Anterior cingulate cortex (tissue), 58 donors: ENCODE data around the gene TAF4.
"Not testable (repeated sequence)": the region's sequence is repeated elsewhere in the genome, so short reads cannot be mapped to it uniquely, and the experiment has no call there.

Experiments used
- DNase-seq, 58 donors: peaks; one replicate each; lab custom pipeline; 2025; lab: John Stamatoyannopoulos, UW

TAF4 gene

GRCh38 chr20:62083312-62083711 lies 17.6 kb upstream of the TAF4 start:
- DNase-seq: no peak

DNA sequence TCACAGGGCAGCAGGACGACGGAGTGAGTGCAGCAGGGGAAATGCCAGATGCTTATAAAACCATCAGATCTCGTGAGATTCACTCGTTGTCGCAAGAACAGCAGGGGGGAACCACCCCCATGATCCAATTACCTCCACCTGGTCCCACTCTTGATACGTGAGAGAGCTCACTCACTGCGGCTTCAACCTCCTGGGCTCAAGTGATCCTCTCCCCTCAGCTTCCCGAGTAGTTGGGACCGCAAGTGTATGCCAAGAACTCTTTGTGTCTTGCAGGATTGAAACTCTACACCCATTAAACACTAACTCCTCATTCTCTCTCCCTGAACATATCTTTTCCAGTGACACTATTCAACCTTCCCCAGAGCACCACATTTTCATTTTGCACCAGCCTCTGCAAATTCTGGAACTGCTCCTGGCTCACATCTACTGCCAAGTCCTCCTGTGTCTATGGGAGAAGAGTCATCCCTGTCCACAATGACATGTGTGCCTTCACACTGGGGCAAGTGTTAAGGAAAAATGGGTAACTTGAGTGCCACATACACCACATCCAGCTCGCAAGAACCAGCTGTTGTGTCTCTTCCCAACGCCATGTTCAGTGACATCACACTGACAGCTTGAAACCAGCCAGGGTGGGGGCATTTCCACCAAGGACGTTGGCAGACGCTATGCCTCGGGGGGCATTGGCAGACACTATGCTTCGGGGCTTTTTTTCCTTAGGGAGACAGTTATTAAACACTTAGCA lies 14.7 kb upstream of the TAF4 start:
- DNase-seq: peak in 3 of 58 donors; percentile 5 to 13 (median 10)

DNA sequence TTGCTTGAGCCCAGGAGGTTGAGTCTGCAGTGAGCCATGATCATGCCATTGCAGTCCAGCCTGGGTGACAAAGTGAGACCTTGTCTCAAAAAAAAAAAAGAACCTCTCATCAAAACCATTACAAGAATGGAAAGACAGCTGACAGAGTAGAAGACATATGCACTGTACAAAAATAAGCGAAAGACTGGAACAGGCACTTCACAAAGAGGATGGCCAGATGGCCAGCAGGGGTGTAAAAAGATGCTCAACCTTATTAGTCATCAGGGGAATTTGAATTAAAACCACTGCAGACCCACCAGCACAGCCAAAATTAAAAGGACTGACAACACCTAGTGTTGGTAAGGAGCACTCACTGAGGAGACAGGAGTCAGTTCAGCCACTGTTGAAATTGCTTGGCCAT lies 13.5 kb upstream of the TAF4 start:
- DNase-seq: no peak

- DNase-seq: no peak
Observed at GRCh38 chr20:62073323-62073722, 7.6 kb upstream of the TAF4 start.

- not testable (repeated sequence) for DNase-seq
Observed at GRCh38 chr20:62071669-62072430, 6.2 kb upstream of the TAF4 start.

DNA sequence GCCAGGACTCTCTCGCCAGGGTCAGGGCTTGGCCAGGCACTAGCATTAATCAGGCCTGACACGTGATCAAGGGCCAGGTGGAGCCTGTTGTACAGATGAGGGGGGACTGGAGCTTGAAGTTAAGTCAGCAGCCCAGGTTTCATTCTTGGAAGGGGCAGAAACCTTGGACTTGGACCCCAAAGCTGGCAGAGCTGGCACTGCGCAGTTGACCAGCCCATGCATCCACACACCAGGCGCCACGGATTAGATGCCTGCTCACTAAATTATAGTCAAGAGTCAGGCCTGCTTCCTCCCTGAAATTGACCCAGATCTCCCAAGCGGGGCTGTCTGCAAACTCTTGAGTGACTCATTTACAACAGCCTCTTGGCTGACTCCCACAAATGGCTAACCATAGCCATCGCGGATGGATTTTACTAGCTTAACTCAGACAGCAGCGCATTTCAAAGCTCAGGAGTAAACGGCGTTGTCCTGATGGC lies 4.1 kb upstream of the TAF4 start:
- DNase-seq: no peak

DNA sequence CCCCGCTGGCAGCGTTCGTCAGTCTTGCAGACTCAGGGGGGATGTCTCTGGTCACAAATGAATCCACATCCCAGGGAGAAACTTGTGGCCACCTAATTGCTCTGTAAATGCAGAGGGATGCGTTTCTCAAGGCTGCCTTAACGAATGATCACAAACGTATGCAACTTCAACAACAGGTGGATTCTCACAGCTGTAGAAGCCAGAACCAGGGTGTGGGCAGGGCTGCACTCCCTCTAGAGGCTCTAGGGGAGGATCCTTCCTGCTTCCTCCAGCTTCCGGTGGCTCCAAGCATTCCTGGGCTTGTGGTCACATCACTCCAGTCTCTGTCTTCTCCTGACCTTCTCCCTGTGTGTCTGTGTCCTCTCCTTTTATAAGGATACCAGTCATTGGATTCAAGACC lies 3.3 kb upstream of the TAF4 start:
- no peak for DNase-seq

DNA sequence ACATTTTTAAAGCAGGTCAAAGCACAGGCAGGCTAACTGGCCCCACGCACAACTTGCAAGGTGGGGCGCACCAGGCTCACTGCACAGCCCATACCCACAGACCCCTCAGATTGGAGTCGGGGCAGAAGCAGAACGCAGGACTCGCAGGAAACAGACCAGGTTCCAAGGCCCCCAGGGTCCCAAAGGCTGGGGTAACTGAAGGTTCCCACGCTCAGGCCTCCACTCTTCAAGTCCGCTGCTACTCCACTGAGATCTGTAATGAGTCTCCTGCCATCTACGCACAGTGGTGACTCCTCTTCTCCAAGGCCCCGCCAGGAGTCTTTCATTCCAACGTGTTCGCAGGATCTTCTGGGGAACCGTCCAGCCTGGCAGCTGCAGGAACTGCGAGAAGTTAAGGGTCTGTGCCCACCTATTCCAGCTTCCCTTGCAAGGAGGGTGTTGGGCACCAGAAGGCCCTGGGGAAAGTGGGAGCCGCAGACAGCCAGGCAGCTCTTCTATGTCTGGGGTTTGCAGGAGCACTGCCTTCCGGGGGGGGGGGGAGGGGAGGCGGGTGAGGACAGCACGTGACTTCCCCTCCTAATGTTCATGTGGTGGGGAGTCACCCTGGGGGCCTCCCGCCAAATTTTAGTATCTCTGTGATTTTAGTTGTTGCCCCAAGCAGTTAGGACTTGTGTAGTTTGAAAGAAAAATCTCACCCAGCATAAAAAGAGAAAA lies 2.0 kb upstream of the TAF4 start:
- DNase-seq: peak in 4 of 58 donors; percentile 12 to 27 (median 15)

GRCh38 chr20:62066983-62067433 lies 1.3 kb upstream of the TAF4 start:
- DNase-seq: peak in 12 of 58 donors; percentile 5 to 34 (median 16)

- DNase-seq: peak in 30 of 58 donors; percentile 9 to 67 (median 41)
Observed at GRCh38 chr20:62066339-62066982, 780 bp upstream of the TAF4 start.

- no peak for DNase-seq
Observed at GRCh38 chr20:62064770-62065673, 659 bp downstream of the TAF4 start.

DNA sequence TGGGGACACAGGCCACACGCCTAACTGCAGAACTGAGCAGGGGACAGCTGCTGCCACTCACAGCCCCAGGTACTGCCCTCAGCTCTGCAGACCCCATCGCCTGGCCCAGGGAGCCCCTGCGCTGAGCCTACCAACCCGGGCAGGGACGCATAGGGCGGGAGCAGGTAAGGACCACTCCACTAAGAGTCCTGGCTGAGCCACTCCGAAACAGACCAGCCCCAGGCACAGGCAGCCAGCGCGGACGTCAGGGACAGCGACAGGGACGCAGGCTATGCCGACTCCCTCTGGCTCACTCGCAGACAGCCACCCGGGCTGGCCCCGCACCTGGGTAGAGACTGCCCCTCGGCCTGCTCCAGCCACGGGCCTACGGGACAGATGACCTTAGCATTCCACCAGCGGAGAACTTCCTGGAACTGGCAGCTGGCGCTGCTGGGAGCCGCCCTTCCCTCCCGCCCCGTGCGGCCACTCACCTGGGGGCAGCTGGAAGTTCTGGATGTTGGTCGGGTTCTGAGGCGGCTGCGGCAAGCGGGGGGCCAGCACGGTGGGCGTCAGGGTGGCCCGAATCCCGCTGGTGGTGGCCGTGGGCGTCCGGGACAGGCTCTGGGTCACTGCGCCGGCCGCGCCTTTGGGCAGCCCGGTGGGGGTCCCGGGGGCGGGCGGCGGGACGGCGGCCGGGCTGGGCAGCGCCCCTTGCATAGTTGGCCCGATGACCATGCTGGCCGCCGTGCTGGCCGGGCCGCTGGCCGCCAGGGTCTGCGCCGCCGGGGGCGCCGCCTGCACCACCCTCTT lies 1.5 kb downstream of the TAF4 start:
- DNase-seq: peak in 4 of 58 donors; percentile 13 to 43 (median 20)

- DNase-seq: peak in 27 of 58 donors; percentile 6 to 43 (median 24)
Observed at GRCh38 chr20:62063315-62063980, 2.2 kb downstream of the TAF4 start.

GRCh38 chr20:62062661-62063314 lies 2.9 kb downstream of the TAF4 start:
- DNase-seq: no peak

DNA sequence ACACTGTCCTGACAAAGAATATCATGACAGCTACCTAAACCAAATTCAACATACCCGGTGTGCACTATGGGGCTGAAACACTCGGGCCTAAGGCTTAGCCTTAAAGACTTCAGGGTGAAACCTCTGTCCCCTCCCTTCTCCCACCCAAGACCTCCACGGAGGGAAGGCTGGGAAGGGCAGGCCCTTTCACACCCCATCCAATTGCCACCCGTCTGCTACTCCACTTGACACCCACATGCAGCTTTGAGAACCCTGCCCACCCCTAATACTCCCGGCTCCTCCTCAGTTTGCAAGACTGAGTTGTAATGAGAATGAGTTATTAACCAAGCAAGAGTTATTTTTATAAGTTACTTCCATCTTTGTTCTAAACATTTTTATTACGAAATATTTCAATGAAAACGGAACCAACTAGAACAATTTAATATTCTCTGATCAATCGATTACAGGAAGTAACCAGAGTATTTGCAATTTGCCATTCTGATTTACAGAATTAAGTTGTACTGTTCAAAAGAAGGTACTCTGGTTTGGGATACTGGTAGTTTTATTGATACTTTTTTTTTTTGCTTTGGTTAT lies 3.7 kb downstream of the TAF4 start:
- DNase-seq: no peak

GRCh38 chr20:62060631-62061541 lies 4.8 kb downstream of the TAF4 start:
- DNase-seq: no peak
